PC-9 (cell line): ENCODE data around the gene TGFBR3L. TPM values are rescaled to one million over a fixed set of nuclear protein-coding genes. Genes with fewer than 3 reads are reported as not detected.

Source experiments
- BruUV-seq: library from RNA; stranded (reverse); fragments of 400-500 nt; replicated peaks from 2 replicates; lab custom pipeline; 2021; lab: Mats Ljungman, UMichigan
- CTCF ChIA-PET: fragments of 300-600 bp; sonication (Branson Sonifier 250); formaldehyde crosslinking; loops from one replicate; lab custom pipeline; 2022; ENCODE audit warnings: antibody characterized with exemption; lab: Charles Lee
- POLR2A ChIA-PET: fragments of 300-600 bp; sonication (Branson Sonifier 250); formaldehyde crosslinking; loops from one replicate; lab custom pipeline; 2022; ENCODE audit warnings: antibody characterized with exemption; ENCODE audit not compliant: unreplicated experiment; lab: Charles Lee
- DNase-seq, 2 experiments: peaks; one replicate each; pipeline versions ENCODE4 v3.0.0 to v3.0.0-alpha.2; 2015 to 2022; ENCODE audit warnings: mixed read lengths in 1 of 2
- H2AFZ ChIP-seq: fragments of 200-600 bp; sonication (generic); 2 replicates; pipeline ENCODE4 v1.8.1; 2017; ENCODE audit warnings: antibody characterized with exemption
- H3F3A ChIP-seq: fragments of 200-600 bp; sonication (generic); 2 replicates; pipeline ENCODE4 v1.8.1; 2017; ENCODE audit warnings: antibody characterized with exemption, mild to moderate bottlenecking, low read depth; ENCODE audit not compliant: insufficient read depth
- H3K27ac ChIP-seq: fragments of 200-600 bp; sonication (generic); 2 replicates; pipeline ENCODE4 v1.6.1; 2016; ENCODE audit warnings: mixed run types
- H3K27me3 ChIP-seq: fragments of 200-600 bp; sonication (generic); 2 replicates; pipeline ENCODE4 v1.6.1; 2016; ENCODE audit warnings: low read depth, mixed run types; ENCODE audit not compliant: insufficient read depth
- H3K36me3 ChIP-seq: fragments of 200-600 bp; sonication (generic); 2 replicates; pipeline ENCODE4 v1.6.1; 2016; ENCODE audit warnings: low read depth, mixed run types
- H3K4me1 ChIP-seq: fragments of 200-600 bp; sonication (generic); replicated peaks from 2 replicates; pipeline ENCODE4 v1.6.1; 2016; ENCODE audit warnings: mixed run types; ENCODE audit not compliant: insufficient read depth
- H3K4me2 ChIP-seq: fragments of 200-600 bp; sonication (generic); 2 replicates; pipeline ENCODE4 v1.6.1; 2017; ENCODE audit warnings: mixed run types
- H3K4me3 ChIP-seq: fragments of 200-600 bp; sonication (generic); 2 replicates; pipeline ENCODE4 v1.6.1; 2016; ENCODE audit warnings: mixed run types
- H3K79me2 ChIP-seq: fragments of 200-600 bp; sonication (generic); 2 replicates; pipeline ENCODE4 v1.6.1; 2017; ENCODE audit warnings: low read depth, mixed run types
- H3K9me2 ChIP-seq: fragments of 200-600 bp; sonication (generic); 2 replicates; pipeline ENCODE4 v1.8.1; 2017; ENCODE audit warnings: mild to moderate bottlenecking; ENCODE audit not compliant: insufficient read depth
- H3K9me3 ChIP-seq: fragments of 200-600 bp; sonication (generic); 2 replicates; pipeline ENCODE4 v1.8.1; 2016; ENCODE audit warnings: low read depth; ENCODE audit not compliant: insufficient read depth
- H4K20me1 ChIP-seq: fragments of 200-600 bp; sonication (generic); 2 replicates; pipeline ENCODE4 v1.8.1; 2017; ENCODE audit not compliant: insufficient read depth
- CTCF ChIP-seq: fragments of 200-600 bp; sonication (generic); conservative IDR thresholded peaks from 2 replicates; pipeline ENCODE4 v1.6.1; 2017; ENCODE audit warnings: mixed run types, antibody characterized with exemption, mild to moderate bottlenecking, moderate library complexity
- EZH2 ChIP-seq: fragments of 200-600 bp; sonication (generic); IDR thresholded peaks from 2 replicates; pipeline ENCODE4 v1.8.0; 2017; ENCODE audit warnings: antibody characterized with exemption, low read depth
- intact Hi-C: fragments of 100-400 bp; cut with micrococcal nuclease; formaldehyde crosslinking; loops from one replicate; pipeline ENCODE4 v1.10.0; 2022; ENCODE audit not compliant: unreplicated experiment
- total RNA-seq: library from RNA; stranded (reverse); gene quantifications from 2 replicates; pipeline ENCODE4 v1.2.3, GENCODE V29; 2021

TGFBR3L gene
- total RNA-seq, 1 experiment from 2014 or later, result 2.3 TPM

GRCh38 chr19:7908742-7909461, 5.7 kb upstream of the TGFBR3L start:
- POLR2A ChIA-PET, result no interaction called here
- Histone ChIP-seq H2AFZ (no peak overlapping the region), H3K36me3 (0 out of 2 replicates have a peak, but pooled peaks cover 7% of the 10 kb centered on the region), H3K9me2 (no peaks in the 10 kb centered on the region), H3K27ac (no peak overlapping the region), H4K20me1 (peaks cover 55% of the 10 kb centered on the region), H3F3A (peaks cover 4% of the 10 kb centered on the region; the same call in 1 of the 2 replicates), H3K79me2 (peaks cover 39% of the 10 kb centered on the region), H3K4me1 (peaks cover 9% of the 10 kb centered on the region; the same call in 1 of the 2 replicates), H3K4me3 (no peak overlapping the region), H3K27me3 (no peaks in the 10 kb centered on the region), H3K4me2 (no peak overlapping the region), H3K9me3 (no peaks in the 10 kb centered on the region)
- no TSS peak for BruUV-seq
- TF ChIP-seq CTCF, result no peak
- CTCF ChIA-PET, result no interaction called here
- no peak for DNase-seq
- intact Hi-C loops, result no loop called here

- no peaks in the 10 kb centered on the region for H3K9me3 ChIP-seq
- H3K4me3 ChIP-seq, result no peak overlapping the region
- DNase-seq, result no peak
- H3K4me2 ChIP-seq, result no peak overlapping the region
- peaks cover 8% of the 10 kb centered on the region; the same call in 1 of the 2 replicates for H3K4me1 ChIP-seq
- ChIA-PET POLR2A (no interaction called here), CTCF (no interaction called here)
- BruUV-seq, result no TSS peak
- H3K9me2 ChIP-seq, result no peaks in the 10 kb centered on the region
- intact Hi-C loops, result no loop called here
- no peaks in the 10 kb centered on the region for H3K27me3 ChIP-seq
- TF ChIP-seq CTCF (no peak), EZH2 (no peak)
- peaks cover 61% of the 10 kb centered on the region for H4K20me1 ChIP-seq
- H3K36me3 ChIP-seq, result 0 out of 2 replicates have a peak, but pooled peaks cover 7% of the 10 kb centered on the region
- peaks cover 9% of the 10 kb centered on the region; the same call in 1 of the 2 replicates for H3F3A ChIP-seq
- H3K79me2 ChIP-seq, result peaks cover 34% of the 10 kb centered on the region
- no peak overlapping the region for H2AFZ ChIP-seq
- H3K27ac ChIP-seq, result no peak overlapping the region
Observed at GRCh38 chr19:7909471-7910067, 5.1 kb upstream of the TGFBR3L start.

GRCh38 chr19:7910321-7911161, 4.1 kb upstream of the TGFBR3L start:
- CTCF ChIA-PET, result no interaction called here

More at GRCh38 chr19:7910321-7911161, 4.1 kb upstream of the TGFBR3L start:
- Histone ChIP-seq H3K9me3 (no peaks in the 10 kb centered on the region), H3K36me3 (0 out of 2 replicates have a peak, but pooled peaks cover 7% of the 10 kb centered on the region), H3K27ac (no peak overlapping the region), H3K4me3 (no peak overlapping the region), H3K4me1 (no peaks in the 10 kb centered on the region), H3K4me2 (no peak overlapping the region), H3F3A (peaks cover 11% of the 10 kb centered on the region; the same call in 1 of the 2 replicates), H3K79me2 (peaks cover 24% of the 10 kb centered on the region), H2AFZ (no peak overlapping the region), H3K9me2 (no peaks in the 10 kb centered on the region), H3K27me3 (peaks cover 3% of the 10 kb centered on the region; the same call in 1 of the 2 replicates), H4K20me1 (peaks cover 57% of the 10 kb centered on the region)
- intact Hi-C loops, result no loop called here
- POLR2A ChIA-PET, result no interaction called here
- no peak for TF ChIP-seq CTCF
- no peak for TF ChIP-seq EZH2
- no peak for DNase-seq
- no TSS peak for BruUV-seq
